Neural progenitor cell (in vitro differentiated cells): ENCODE measurements around the gene MTHFSD. TPM values are rescaled to one million over a fixed set of nuclear protein-coding genes. Genes with fewer than 3 reads are reported as not detected.

Experiments
- DNase-seq: peaks from one replicate; pipeline ENCODE4 v3.0.0-alpha.2; 2016; ENCODE audit warnings: low spot score
- H2AFZ ChIP-seq: fragments of 200-600 bp; sonication (generic); replicated peaks from 2 replicates; pipeline ENCODE4 v1.6.1; 2016; ENCODE audit warnings: antibody characterized with exemption
- H3F3A ChIP-seq: fragments of 200-600 bp; sonication (generic); 2 replicates; pipeline ENCODE4 v1.6.1; 2016; ENCODE audit warnings: antibody characterized with exemption, low read depth
- H3K27ac ChIP-seq: fragments of 200-600 bp; sonication (generic); 2 replicates; pipeline ENCODE4 v1.5.1; 2016; ENCODE audit warnings: mild to moderate bottlenecking
- H3K27me3 ChIP-seq: fragments of 200-600 bp; sonication (generic); 2 replicates; pipeline ENCODE4 v1.6.1; 2016; ENCODE audit warnings: mild to moderate bottlenecking, moderate library complexity
- H3K36me3 ChIP-seq: fragments of 200-600 bp; sonication (generic); 2 replicates; pipeline ENCODE4 v1.5.1; 2016
- H3K4me1 ChIP-seq: fragments of 200-600 bp; sonication (generic); 2 replicates; pipeline ENCODE4 v1.6.1; 2016; ENCODE audit warnings: mixed run types
- H3K4me2 ChIP-seq: fragments of 200-600 bp; sonication (generic); 2 replicates; pipeline ENCODE4 v1.6.1; 2016
- H3K4me3 ChIP-seq: fragments of 200-600 bp; sonication (generic); 2 replicates; pipeline ENCODE4 v1.5.1; 2016
- H3K79me2 ChIP-seq: fragments of 200-600 bp; sonication (generic); 2 replicates; pipeline ENCODE4 v1.6.1; 2016; ENCODE audit warnings: low read depth
- H3K9ac ChIP-seq: fragments of 200-600 bp; sonication (generic); 2 replicates; pipeline ENCODE4 v1.6.1; 2016
- H3K9me3 ChIP-seq: fragments of 200-600 bp; sonication (generic); 2 replicates; pipeline ENCODE4 v1.5.1; 2016; ENCODE audit warnings: low read depth
- H4K20me1 ChIP-seq: fragments of 200-600 bp; sonication (generic); 2 replicates; pipeline ENCODE4 v1.6.1; 2016; ENCODE audit warnings: low read depth
- H3K27ac Mint-ChIP-seq: 3 replicates; pipeline ENCODE4 v1.8.0; 2021; ENCODE audit warnings: mixed read lengths
- H3K27me3 Mint-ChIP-seq: 2 replicates; pipeline ENCODE4 v1.8.0; 2022; ENCODE audit warnings: low read depth, mild to moderate bottlenecking, inconsistent platforms, moderate library complexity, mixed read lengths; ENCODE audit not compliant: insufficient read depth
- H3K36me3 Mint-ChIP-seq: 3 replicates; pipeline ENCODE4 v1.8.0; 2021; ENCODE audit warnings: mixed read lengths
- H3K4me1 Mint-ChIP-seq: 3 replicates; pipeline ENCODE4 v1.8.0; 2021; ENCODE audit warnings: mixed read lengths
- H3K4me3 Mint-ChIP-seq: 3 replicates; pipeline ENCODE4 v1.8.0; 2021; ENCODE audit warnings: mild to moderate bottlenecking, moderate library complexity, mixed read lengths
- H3K9me3 Mint-ChIP-seq: 3 replicates; pipeline ENCODE4 v1.8.0; 2020; ENCODE audit warnings: mixed read lengths
- EZH2 ChIP-seq: fragments of 200-600 bp; sonication (generic); IDR thresholded peaks from 2 replicates; pipeline ENCODE4 v1.6.1; 2017; ENCODE audit warnings: antibody characterized with exemption, mild to moderate bottlenecking, moderate library complexity
- EZH2phosphoT487 ChIP-seq: fragments of 200-600 bp; sonication (generic); IDR thresholded peaks from 2 replicates; pipeline ENCODE4 v1.6.1; 2017; ENCODE audit warnings: antibody characterized with exemption
- total RNA-seq: library from RNA; depleted of rRNA; stranded (reverse); fragments of >200 nt; gene quantifications from 2 replicates; pipeline ENCODE4 v1.2.3, GENCODE V29; 2015; ENCODE audit warnings: low replicate concordance
- TF ChIP-seq, protein P1 (sequence below): fragments of 200-600 bp; sonication (generic); IDR thresholded peaks from 2 replicates; pipeline ENCODE4 v1.5.1; 2017; ENCODE audit warnings: antibody characterized with exemption, mild to moderate bottlenecking

MTHFSD gene
- total RNA-seq, 1 donor from 2014 or later = 17.4 TPM

DNA sequence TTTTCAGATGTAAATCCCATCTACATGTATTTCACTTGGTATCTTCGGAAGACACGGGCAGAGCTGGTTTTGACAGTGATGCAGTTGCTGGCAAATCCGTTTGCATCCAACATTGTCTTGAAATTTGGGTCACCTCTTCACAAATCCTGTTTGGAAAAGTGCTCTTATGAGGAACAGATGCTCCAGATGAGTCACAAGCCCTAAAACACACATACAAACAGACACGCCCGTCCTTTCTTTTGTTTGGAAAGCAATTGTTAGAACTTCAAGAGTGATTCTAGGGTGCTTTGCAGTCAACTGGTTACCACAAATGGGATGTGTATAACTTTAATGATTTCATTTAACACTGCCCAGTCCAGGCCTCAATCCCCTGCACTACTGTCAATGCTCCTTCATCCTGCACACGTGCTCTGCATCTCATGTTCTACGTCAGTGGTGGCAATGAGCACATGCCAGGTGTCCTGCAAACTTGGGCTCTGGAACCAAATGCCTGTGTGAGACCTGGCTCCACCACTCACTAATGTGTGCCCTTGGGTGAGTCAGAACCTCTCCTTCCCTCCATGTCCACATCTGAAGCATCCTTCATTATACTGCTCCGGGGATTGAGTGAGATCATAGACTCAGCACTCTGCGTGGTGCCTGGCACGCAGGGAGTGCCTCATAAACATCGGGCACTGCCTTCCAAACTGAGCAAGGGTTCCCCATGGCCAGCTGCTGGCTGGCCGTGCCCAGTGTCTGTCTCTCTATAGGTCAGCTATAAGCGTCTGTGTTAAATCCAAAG is 64.0 kb downstream of the MTHFSD start:
- no peak overlapping the region for H3K9ac ChIP-seq

DNA sequence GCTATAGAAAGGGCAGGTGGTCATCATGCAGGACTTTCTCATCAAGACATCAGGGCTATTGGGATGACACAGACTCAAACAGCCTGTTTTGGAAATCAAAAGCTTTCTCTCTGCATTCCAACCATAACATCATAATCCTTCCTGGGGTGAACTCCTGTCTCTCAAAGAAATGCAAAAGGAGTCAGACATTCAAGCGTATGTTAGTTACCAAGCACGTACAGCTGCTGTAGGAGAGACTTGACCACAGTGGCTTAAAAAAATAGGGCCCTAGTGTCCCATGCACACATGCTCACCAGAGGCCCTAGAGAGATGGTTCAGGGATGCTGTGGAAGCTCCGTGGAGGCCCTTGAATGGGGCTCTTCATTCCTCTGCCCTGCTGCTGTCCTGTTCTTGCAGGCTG is 69.3 kb downstream of the MTHFSD start:
- H3F3A ChIP-seq = peaks cover 6% of the 10 kb centered on the region
- H3K27me3 Mint-ChIP-seq = peaks cover 49% of the 10 kb centered on the region
- H3K27me3 ChIP-seq = peaks cover 78% of the 10 kb centered on the region
- H3K4me1 ChIP-seq = peaks cover 5% of the 10 kb centered on the region
- H3K36me3 ChIP-seq = no peaks in the 10 kb centered on the region
- no peak for TF ChIP-seq EZH2phosphoT487
- no peak for TF ChIP-seq EZH2
- TF ChIP-seq, protein P1, sequence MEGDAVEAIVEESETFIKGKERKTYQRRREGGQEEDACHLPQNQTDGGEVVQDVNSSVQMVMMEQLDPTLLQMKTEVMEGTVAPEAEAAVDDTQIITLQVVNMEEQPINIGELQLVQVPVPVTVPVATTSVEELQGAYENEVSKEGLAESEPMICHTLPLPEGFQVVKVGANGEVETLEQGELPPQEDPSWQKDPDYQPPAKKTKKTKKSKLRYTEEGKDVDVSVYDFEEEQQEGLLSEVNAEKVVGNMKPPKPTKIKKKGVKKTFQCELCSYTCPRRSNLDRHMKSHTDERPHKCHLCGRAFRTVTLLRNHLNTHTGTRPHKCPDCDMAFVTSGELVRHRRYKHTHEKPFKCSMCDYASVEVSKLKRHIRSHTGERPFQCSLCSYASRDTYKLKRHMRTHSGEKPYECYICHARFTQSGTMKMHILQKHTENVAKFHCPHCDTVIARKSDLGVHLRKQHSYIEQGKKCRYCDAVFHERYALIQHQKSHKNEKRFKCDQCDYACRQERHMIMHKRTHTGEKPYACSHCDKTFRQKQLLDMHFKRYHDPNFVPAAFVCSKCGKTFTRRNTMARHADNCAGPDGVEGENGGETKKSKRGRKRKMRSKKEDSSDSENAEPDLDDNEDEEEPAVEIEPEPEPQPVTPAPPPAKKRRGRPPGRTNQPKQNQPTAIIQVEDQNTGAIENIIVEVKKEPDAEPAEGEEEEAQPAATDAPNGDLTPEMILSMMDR = no peak
- no peak overlapping the region for H2AFZ ChIP-seq
- no peak overlapping the region for H3K4me2 ChIP-seq
- no peak overlapping the region for H3K9ac ChIP-seq
- H3K27ac Mint-ChIP-seq = no peak overlapping the region
- peaks cover 11% of the 10 kb centered on the region for H3K9me3 Mint-ChIP-seq
- H4K20me1 ChIP-seq = no peaks in the 10 kb centered on the region
- no peak overlapping the region for H3K4me3 ChIP-seq
- H3K36me3 Mint-ChIP-seq = no peaks in the 10 kb centered on the region
- no peak overlapping the region for H3K4me3 Mint-ChIP-seq
- no peaks in the 10 kb centered on the region for H3K79me2 ChIP-seq
- no peak for DNase-seq
- H3K4me1 Mint-ChIP-seq = no peaks in the 10 kb centered on the region
- H3K27ac ChIP-seq = no peak overlapping the region
- no peaks in the 10 kb centered on the region for H3K9me3 ChIP-seq

More for the DNA sequence above, 64.0 kb downstream of the MTHFSD start:
- peaks cover 18% of the 10 kb centered on the region for H3K4me1 Mint-ChIP-seq
- no peak for DNase-seq
- H3F3A ChIP-seq = peaks cover 22% of the 10 kb centered on the region
- no peaks in the 10 kb centered on the region for H3K79me2 ChIP-seq
- H3K36me3 Mint-ChIP-seq = no peaks in the 10 kb centered on the region
- H3K4me3 ChIP-seq = no peak overlapping the region
- no peak for TF ChIP-seq EZH2
- TF ChIP-seq, protein P1 = no peak
- TF ChIP-seq EZH2phosphoT487 = no peak
- H3K27me3 ChIP-seq = peaks cover 100% of the 10 kb centered on the region
- H3K4me1 ChIP-seq = peaks cover 31% of the 10 kb centered on the region
- H3K36me3 ChIP-seq = no peaks in the 10 kb centered on the region
- H4K20me1 ChIP-seq = peaks cover 48% of the 10 kb centered on the region
- no peak overlapping the region for H3K27ac Mint-ChIP-seq
- no peaks in the 10 kb centered on the region for H3K9me3 Mint-ChIP-seq
- H2AFZ ChIP-seq = no peak overlapping the region
- H3K27ac ChIP-seq = no peak overlapping the region
- no peak overlapping the region for H3K4me2 ChIP-seq
- H3K9me3 ChIP-seq = no peaks in the 10 kb centered on the region
- H3K27me3 Mint-ChIP-seq = peaks cover 83% of the 10 kb centered on the region
- H3K4me3 Mint-ChIP-seq = no peak overlapping the region

DNA sequence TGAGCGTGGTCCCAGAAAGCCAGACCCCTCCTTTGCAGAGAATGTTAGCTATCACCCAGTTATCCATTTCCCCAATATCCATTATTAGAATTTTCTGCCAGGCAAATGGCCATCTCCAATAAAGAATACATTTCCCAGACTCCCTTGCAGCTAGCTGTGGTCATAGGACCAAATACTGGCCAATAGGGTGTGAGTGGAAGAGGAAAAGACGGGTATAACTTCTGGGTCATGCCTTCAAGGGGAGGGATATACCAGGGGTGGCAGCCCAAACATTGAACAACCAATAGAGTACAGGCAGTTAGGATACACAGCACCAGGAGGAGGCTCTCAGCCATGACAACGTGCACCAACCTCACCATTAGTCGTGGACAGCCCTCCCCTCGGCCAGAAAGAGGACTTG is 70.8 kb downstream of the MTHFSD start:
- TF ChIP-seq, protein P1 = no peak
- H3K4me2 ChIP-seq = no peak overlapping the region
- H3K27ac ChIP-seq = no peak overlapping the region
- Mint-ChIP-seq H3K27ac (no peak overlapping the region), H3K4me1 (no peaks in the 10 kb centered on the region), H3K36me3 (no peaks in the 10 kb centered on the region), H3K4me3 (no peak overlapping the region), H3K9me3 (peaks cover 11% of the 10 kb centered on the region), H3K27me3 (peaks cover 41% of the 10 kb centered on the region)
- peaks cover 10% of the 10 kb centered on the region for H3F3A ChIP-seq
- H3K27me3 ChIP-seq = peaks cover 75% of the 10 kb centered on the region
- no peaks in the 10 kb centered on the region for H3K36me3 ChIP-seq
- H2AFZ ChIP-seq = no peak overlapping the region
- H3K9ac ChIP-seq = no peak overlapping the region
- DNase-seq = no peak
- no peaks in the 10 kb centered on the region for H4K20me1 ChIP-seq
- no peak overlapping the region for H3K4me3 ChIP-seq
- no peaks in the 10 kb centered on the region for H3K79me2 ChIP-seq
- peaks cover 11% of the 10 kb centered on the region for H3K4me1 ChIP-seq
- H3K9me3 ChIP-seq = no peaks in the 10 kb centered on the region
